ENCODE results near the gene PLEKHJ1. TPM values are rescaled to one million over a fixed set of nuclear protein-coding genes. Genes with fewer than 3 reads are reported as not detected.

The PLEKHJ1 gene
- total RNA-seq, 6 experiments from 2014 or later, result 24.4 to 49.3 (median 28.6) TPM

- ATAC-seq (peak in 2 of 4 donors; percentile 7 to 18), DNase-seq (no peak)
- no peak overlapping the region for H3K27ac ChIP-seq
- no peaks in the 10 kb centered on the region for H3K36me3 ChIP-seq
- no peak for TF ChIP-seq POLR2A (IDR thresholded peaks at IDR 0.05)
- TF ChIP-seq, protein P1, sequence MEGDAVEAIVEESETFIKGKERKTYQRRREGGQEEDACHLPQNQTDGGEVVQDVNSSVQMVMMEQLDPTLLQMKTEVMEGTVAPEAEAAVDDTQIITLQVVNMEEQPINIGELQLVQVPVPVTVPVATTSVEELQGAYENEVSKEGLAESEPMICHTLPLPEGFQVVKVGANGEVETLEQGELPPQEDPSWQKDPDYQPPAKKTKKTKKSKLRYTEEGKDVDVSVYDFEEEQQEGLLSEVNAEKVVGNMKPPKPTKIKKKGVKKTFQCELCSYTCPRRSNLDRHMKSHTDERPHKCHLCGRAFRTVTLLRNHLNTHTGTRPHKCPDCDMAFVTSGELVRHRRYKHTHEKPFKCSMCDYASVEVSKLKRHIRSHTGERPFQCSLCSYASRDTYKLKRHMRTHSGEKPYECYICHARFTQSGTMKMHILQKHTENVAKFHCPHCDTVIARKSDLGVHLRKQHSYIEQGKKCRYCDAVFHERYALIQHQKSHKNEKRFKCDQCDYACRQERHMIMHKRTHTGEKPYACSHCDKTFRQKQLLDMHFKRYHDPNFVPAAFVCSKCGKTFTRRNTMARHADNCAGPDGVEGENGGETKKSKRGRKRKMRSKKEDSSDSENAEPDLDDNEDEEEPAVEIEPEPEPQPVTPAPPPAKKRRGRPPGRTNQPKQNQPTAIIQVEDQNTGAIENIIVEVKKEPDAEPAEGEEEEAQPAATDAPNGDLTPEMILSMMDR (IDR thresholded peaks at IDR 0.05), result peak in 2 of 4 donors; percentile 8 to 9
- intact Hi-C loops (cut with DNase I), result no loop called here
- no peak overlapping the region for H3K4me3 ChIP-seq
- WGBS (ENCODE audit: insufficient coverage, low coverage, low lambda C conversion rate, missing lambda C conversion rate), result 0% methylated on average over 3 of the region's 77 CpGs
- H3K4me1 ChIP-seq, result peaks cover 0 to 27% (median 0%) of the 10 kb centered on the region in 4 donors
- no peaks in the 10 kb centered on the region for H3K9me3 ChIP-seq
- peaks cover 7 to 16% of the 10 kb centered on the region in 2 donors for H3K27me3 ChIP-seq
These were observed 17.3 kb upstream of the PLEKHJ1 start for GRCh38 chr19:2253106-2254063.

- ATAC-seq, result no peak
- DNase-seq, result no peak
- no CpG with 5 or more reads among the region's 18 CpGs for WGBS (ENCODE audit: insufficient coverage, low coverage, low lambda C conversion rate, missing lambda C conversion rate)
- Histone ChIP-seq H3K27me3 (peaks cover 7 to 16% of the 10 kb centered on the region in 2 donors), H3K9me3 (no peaks in the 10 kb centered on the region), H3K27ac (no peak overlapping the region), H3K4me3 (no peak overlapping the region), H3K36me3 (peaks cover 0 to 1% (median 0%) of the 10 kb centered on the region in 4 donors), H3K4me1 (peaks cover 0 to 27% (median 0%) of the 10 kb centered on the region in 4 donors)
- intact Hi-C loops (cut with DNase I), result no loop called here
- TF ChIP-seq, protein P1 (IDR thresholded peaks at IDR 0.05), result no peak
- no peak for TF ChIP-seq POLR2A (IDR thresholded peaks at IDR 0.05)
These were observed 16.6 kb upstream of the PLEKHJ1 start for GRCh38 chr19:2252797-2253105.

DNA sequence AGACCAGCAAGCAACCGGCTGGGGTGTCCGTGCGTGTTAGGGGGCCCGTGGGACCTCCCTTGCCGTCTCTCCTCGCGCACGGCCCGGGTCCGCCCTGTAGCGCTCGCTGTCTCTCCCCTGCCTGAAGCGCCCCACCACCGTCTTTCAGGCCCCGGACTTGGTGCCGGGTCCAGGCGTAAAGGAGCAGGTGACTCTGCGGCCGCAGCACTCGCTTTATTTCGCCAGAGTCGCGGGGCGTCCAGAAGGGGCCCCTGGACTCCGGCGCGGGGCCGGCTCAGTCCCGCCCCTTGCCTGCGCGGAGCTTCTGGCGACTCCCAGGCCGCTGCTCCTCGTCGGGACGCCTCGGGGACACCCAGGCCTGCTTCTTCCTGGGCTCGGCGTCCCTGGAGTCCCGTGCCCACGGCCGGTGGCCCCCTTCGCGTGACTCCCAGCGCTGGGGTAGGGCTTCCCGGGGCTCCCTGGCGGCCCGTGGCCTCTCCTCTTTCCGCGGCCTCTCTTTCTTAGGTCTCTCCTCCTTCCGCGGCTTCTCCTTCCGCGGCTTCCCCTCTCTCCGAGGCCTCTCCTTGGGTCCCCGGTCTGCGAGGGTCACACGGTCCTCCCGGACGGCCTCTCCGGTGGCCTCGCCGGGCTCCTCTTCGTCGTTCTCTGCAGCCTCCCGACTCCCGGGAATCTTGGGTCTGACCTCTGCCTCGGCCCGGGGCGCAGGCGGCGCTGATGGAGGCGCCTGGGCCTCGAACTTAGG lies 16.1 kb upstream of the PLEKHJ1 start:
- Histone ChIP-seq H3K27ac (no peak overlapping the region), H3K36me3 (peaks cover 0 to 5% (median 0%) of the 10 kb centered on the region in 4 donors), H3K27me3 (peaks cover 7 to 16% of the 10 kb centered on the region in 2 donors), H3K9me3 (no peaks in the 10 kb centered on the region), H3K4me1 (peaks cover 0 to 27% (median 0%) of the 10 kb centered on the region in 4 donors), H3K4me3 (no peak overlapping the region)
- TF ChIP-seq, protein P1 (IDR thresholded peaks at IDR 0.05), result no peak
- no peak for TF ChIP-seq POLR2A (IDR thresholded peaks at IDR 0.05)
- intact Hi-C loops (cut with DNase I), result no loop called here
- DNase-seq, result no peak
- WGBS (ENCODE audit: insufficient coverage, low coverage, low lambda C conversion rate, missing lambda C conversion rate), result 12% methylated on average over 25 of the region's 74 CpGs
- no peak for ATAC-seq

DNA sequence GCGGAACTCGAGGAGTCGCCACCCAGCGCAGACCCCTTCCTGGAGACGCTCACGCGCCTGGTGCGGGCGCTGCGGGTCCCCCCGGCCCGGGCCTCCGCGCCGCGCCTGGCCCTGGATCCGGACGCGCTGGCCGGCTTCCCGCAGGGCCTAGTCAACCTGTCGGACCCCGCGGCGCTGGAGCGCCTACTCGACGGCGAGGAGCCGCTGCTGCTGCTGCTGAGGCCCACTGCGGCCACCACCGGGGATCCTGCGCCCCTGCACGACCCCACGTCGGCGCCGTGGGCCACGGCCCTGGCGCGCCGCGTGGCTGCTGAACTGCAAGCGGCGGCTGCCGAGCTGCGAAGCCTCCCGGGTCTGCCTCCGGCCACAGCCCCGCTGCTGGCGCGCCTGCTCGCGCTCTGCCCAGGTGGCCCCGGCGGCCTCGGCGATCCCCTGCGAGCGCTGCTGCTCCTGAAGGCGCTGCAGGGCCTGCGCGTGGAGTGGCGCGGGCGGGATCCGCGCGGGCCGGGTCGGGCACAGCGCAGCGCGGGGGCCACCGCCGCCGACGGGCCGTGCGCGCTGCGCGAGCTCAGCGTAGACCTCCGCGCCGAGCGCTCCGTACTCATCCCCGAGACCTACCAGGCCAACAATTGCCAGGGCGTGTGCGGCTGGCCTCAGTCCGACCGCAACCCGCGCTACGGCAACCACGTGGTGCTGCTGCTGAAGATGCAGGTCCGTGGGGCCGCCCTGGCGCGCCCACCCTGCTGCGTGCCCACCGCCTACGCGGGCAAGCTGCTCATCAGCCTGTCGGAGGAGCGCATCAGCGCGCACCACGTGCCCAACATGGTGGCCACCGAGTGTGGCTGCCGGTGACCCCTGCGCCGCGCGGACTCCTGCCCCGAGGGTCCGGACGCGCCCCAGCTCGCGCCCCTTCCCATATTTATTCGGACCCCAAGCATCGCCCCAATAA lies 15.3 kb upstream of the PLEKHJ1 start:
- peaks cover 0 to 27% (median 0%) of the 10 kb centered on the region in 4 donors for H3K4me1 ChIP-seq
- H3K9me3 ChIP-seq, result no peaks in the 10 kb centered on the region
- TF ChIP-seq POLR2A (IDR thresholded peaks at IDR 0.05), result no peak
- TF ChIP-seq, protein P1 (IDR thresholded peaks at IDR 0.05), result no peak
- intact Hi-C loops (cut with DNase I), result no loop called here
- no peak for DNase-seq
- H3K27ac ChIP-seq, result no peak overlapping the region
- peaks cover 0 to 11% (median 6%) of the 10 kb centered on the region in 4 donors for H3K36me3 ChIP-seq
- no peak for ATAC-seq
- no peak overlapping the region for H3K4me3 ChIP-seq
- WGBS (ENCODE audit: insufficient coverage, low coverage, low lambda C conversion rate, missing lambda C conversion rate), result no CpG with 5 or more reads among the region's 125 CpGs
- H3K27me3 ChIP-seq, result peaks cover 7 to 16% of the 10 kb centered on the region in 2 donors

Measured in right lobe of liver (tissue), 6 donors.